HG02938 (cell line): ENCODE results near the gene NIPAL4.

Experiments used
- ATAC-seq: cut with Tn5 transposase; IDR thresholded peaks from one replicate; pipeline ENCODE4 v1.9.1; 2021; ENCODE audit warnings: mild to moderate bottlenecking, moderate library complexity; ENCODE audit not compliant: unreplicated experiment

Gene NIPAL4

GRCh38 chr5:157460921-157461792 is 1.1 kb downstream of the NIPAL4 start:
- ATAC-seq: no peak

- no peak for ATAC-seq
Measured at GRCh38 chr5:157463081-157463480, 3.1 kb downstream of the NIPAL4 start.

DNA sequence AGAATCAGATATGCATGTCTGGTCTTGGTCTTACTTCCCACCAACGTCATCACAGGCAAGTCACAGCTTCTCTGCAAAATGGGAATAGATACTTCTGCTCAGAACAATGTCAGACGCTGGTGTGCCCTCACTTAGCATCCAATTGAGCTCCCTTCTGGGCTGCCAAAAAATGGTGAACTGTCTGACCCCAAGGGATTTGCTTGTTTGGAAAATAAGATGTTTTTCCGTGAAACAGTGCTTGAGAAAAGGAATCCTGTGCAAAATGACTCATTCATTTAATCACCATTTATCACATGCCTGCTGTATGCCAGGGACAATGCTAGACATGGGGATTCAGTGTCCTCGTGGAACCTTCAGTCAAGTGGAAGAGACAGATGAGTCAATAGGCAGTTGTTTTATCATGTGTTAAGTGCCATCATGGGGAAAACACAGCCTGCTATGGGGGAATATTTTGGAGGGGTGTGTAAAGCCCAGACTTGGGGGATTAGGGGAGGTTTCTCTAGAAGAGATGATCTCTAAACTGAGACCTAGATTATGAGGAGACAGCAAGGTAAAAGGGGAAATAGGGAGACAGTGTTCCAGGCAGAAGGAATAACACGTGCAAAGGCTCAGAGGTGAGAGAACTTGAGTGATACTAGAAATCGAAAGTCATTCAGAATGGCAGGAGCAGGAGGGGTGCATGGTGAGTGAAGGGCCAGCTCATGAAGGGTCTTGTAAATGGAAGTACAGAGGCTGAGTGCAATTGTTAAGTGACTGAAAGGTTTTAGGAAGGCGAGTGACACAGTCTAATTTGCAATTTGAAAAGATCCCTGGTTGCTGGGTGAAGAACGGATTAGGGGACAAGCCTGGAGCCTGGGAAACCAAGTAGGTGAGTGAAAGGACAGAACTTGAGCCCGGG is 3.9 kb downstream of the NIPAL4 start:
- no peak for ATAC-seq

DNA sequence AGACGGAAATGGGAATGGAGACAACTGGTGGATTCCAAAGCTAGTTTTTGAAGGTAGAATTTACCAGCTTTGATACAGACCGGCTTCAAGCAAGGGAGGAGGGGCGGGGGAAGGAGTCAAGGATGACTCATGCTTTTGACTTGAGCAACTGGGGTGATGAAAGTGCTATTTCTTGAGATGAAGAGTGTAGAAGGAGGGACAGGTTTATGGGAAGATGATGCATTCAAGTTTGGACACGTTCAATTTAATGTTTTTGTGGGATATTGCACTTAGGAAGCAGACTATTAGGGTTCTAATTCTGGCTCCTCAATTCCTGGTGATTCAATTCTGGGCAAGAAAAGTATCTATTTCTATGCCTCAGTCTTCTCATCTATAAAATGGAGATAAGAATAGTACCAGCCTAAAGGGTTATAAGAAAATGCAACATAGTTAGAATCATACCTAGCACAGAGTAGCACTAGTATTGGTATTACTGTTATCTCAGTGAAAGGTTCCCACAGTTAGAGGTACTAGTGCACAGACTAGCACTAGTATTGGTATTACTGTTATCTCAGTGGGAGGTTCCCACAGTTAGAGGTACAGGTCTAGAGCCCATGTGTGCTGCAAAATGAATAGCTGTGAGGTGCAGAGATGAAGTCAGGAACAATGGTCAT is 4.6 kb downstream of the NIPAL4 start:
- ATAC-seq: peak; percentile 91

- no peak for ATAC-seq
Measured at GRCh38 chr5:157468293-157468965, 8.4 kb downstream of the NIPAL4 start.

GRCh38 chr5:157469073-157469472 is 9.1 kb downstream of the NIPAL4 start:
- ATAC-seq: no peak

GRCh38 chr5:157469687-157470086 is 9.7 kb downstream of the NIPAL4 start:
- no peak for ATAC-seq

DNA sequence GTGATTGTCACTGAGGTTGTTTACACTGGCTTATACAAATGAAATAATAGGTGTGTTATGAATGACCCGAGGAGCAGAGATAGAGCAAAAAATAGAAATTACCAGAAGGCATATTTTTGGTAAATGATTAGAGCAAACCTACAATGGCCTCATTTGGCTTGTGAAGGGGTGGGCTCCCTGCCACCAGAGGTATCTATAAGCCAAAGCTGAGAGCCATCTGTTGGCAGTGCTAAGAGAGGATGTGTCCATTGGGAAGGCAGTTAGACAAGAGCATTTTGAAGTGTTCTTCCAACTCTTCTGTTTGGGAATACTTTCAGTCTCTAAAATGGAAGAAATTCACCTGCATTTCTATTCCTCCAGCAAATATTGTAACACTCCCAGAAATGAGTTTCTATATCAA is 10.6 kb downstream of the NIPAL4 start:
- ATAC-seq: no peak

- ATAC-seq: no peak
Measured at GRCh38 chr5:157471709-157472108, 11.7 kb downstream of the NIPAL4 start.

- ATAC-seq: no peak
Measured at GRCh38 chr5:157473383-157474320, 13.6 kb downstream of the NIPAL4 start.

- ATAC-seq: no peak
Measured at GRCh38 chr5:157475432-157475831, 15.4 kb downstream of the NIPAL4 start.

GRCh38 chr5:157476702-157477408 is 16.8 kb downstream of the NIPAL4 start:
- ATAC-seq: no peak

- ATAC-seq: no peak
Measured at GRCh38 chr5:157477814-157478494, 17.9 kb downstream of the NIPAL4 start.

DNA sequence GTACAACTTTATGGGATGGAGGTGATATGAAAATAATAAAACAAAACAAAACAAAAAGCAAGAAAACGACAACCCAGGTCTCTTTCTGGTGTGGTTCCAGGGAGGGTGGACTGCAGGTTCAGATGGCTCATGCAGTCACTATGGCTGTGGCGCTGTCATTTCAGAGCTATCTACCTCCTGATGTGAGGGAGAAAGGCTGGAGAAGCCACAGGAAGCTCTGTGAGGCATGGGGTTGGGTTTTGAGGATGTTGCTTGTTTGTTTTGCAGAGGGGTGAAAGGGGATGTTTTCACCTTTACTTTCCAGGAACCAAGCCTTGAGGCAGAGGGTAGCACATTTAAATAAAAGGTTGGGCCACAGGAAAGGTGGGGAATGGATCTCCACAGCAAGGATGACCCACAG is 18.7 kb downstream of the NIPAL4 start:
- no peak for ATAC-seq

- ATAC-seq: no peak
Measured at GRCh38 chr5:157479166-157479565, 19.2 kb downstream of the NIPAL4 start.

DNA sequence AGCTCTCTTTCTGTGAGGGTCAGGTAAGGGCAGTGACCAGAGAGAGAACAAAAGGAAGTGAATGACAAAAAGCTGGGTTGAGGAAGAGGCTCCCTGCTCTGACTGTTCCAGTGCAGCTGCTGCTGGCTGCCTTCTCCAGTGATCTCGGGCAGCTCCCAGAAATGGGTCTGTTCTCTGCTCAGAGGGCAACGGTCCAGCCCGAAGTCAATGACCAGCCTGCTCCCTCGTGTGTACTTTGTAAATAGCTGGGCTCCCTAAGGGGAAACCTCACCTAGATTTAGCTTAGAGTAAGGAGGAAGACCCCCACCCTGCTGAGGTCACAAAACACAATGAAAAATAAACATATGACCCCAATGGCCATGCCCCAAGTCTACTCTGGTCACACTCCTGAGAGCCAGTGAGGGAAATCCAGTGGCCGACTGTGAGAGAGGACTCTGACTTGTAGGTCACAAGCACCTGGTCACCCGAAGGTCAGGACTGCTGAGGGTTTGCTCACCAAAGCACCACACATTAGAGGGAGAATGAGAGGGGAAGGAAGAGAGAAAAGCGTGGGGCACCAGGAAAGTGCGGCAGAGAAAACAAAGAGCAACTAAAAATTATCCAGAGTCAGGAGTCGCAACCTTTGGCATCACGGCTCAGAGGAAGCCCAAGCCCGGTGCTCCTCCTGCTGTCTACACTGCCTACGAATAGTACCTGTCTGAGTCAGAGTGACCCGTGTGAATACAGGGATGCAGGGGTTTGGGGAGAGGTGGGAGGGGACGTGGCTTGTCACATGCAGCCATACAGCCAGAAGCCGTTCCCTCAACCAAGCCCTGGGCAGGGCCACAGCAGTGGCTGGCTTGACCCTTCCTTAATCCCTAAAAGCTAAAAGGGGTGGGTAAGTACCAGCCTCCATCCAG is 19.8 kb downstream of the NIPAL4 start:
- no peak for ATAC-seq

- ATAC-seq: no peak
Measured at GRCh38 chr5:157481265-157481664, 21.3 kb downstream of the NIPAL4 start.
